Right forelimb (tissue), 1 donor: ENCODE results near the gene BCAN.

Source experiments
- DNase-seq: peaks from one replicate; pipeline ENCODE4 v3.0.0-alpha.2; 2018

Gene BCAN

DNA sequence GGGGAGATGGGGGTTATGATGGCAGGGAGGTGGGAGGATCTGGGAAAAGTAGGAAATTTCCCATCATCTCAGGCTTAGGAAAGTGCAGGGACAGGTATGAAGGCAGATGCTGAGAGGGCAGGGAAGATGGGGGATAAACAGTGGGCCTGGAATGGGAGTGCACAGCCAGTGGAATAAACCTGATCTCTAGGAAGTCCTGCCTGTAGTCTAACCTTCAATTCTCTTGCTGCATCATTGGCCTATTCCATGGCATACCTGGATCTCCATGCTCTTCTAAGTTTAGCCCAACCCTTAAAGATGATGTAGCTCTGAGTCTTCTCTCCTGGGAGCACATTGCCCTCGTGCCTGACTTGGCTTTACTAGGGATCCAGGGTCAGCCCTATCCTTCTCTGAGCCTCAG lies 2.7 kb downstream of the BCAN start:
- DNase-seq = no peak

DNA sequence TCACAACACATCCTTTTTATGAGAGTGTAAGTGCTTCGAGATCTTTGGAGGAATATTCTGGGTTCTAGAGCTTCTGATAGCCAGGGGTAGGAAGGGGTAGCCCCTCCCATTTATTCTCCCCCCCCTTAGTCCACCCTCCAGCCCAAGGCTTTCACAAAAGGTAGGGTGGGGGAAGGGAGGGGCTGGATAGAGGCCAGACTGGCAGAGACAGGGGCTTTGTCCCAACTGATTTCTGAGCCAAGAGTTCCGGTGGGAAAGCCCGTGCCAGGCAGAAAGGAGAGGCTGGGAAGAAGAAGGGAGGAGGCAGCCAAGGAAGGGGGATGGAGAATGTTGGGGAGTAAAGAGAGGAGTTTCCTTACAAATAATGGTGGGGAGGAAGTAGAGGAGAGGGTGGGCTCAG lies 3.1 kb downstream of the BCAN start:
- DNase-seq = no peak

DNA sequence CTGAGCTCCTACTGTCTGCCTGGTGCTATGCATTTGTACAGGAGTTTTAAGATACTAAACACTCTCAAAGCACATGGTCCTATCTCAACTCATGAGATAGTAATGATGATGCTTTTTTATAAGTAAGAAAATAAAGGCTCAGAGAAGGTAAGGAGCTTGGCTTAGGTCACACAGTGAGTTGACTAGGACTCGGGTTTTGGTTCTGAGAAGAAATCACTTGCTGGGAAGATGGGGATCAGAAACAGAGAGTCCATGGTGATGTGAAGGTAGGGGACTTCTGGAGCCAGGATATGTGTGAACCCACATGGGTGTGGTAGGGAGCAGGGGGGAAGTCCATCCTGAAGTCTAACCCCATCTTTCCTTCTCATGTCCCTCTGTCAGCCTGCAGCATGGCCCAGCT lies 3.7 kb downstream of the BCAN start:
- DNase-seq = no peak

DNA sequence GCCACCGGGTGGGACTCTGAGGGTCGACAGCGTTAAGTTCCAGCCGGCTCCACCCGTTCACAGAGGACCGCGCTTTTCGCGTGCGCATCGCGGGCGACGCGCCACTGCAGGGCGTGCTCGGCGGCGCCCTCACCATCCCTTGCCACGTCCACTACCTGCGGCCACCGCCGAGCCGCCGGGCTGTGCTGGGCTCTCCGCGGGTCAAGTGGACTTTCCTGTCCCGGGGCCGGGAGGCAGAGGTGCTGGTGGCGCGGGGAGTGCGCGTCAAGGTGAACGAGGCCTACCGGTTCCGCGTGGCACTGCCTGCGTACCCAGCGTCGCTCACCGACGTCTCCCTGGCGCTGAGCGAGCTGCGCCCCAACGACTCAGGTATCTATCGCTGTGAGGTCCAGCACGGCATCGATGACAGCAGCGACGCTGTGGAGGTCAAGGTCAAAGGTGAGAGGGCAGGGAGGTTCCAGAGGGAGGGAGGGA lies 4.9 kb downstream of the BCAN start:
- DNase-seq = no peak

DNA sequence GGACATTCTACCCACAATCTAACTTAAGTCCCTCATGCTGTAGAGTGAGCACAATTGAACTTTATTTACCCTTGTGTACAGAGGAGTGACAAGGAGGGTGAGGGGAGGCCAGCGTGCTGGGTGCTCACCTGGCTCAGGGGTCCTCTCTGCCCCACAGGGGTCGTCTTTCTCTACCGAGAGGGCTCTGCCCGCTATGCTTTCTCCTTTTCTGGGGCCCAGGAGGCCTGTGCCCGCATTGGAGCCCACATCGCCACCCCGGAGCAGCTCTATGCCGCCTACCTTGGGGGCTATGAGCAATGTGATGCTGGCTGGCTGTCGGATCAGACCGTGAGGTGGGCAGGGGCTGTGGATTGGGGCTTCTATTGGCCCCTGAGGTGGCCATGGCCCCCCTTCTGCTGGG lies 5.4 kb downstream of the BCAN start:
- DNase-seq = no peak

DNA sequence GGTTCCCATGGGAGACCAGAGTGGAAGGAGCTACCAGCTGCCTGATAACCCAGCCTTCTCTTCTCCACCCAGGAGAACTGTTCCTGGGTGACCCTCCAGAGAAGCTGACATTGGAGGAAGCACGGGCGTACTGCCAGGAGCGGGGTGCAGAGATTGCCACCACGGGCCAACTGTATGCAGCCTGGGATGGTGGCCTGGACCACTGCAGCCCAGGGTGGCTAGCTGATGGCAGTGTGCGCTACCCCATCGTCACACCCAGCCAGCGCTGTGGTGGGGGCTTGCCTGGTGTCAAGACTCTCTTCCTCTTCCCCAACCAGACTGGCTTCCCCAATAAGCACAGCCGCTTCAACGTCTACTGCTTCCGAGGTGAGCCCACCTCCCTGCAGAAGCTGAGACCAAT lies 6.6 kb downstream of the BCAN start:
- no peak for DNase-seq

DNA sequence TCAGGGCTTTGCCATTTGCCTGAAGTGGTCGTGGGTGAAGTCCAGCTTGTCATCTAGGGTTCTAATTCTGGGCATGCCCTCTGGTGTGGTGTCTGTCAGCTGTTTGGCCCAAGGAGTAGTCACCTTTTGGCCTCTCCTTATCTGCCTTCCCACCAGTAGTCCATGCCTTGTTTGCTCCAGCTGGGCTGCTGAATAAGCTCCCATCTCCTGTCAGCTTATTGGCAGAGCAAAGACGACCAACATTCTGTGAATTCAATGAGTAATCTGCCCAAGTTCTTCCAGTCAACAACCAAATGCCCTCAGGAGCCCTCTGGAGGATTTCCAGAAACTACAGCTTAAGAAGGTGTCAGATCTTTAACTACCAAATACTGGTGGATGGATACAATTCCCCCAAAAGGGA lies 7.0 kb downstream of the BCAN start:
- no peak for DNase-seq

DNA sequence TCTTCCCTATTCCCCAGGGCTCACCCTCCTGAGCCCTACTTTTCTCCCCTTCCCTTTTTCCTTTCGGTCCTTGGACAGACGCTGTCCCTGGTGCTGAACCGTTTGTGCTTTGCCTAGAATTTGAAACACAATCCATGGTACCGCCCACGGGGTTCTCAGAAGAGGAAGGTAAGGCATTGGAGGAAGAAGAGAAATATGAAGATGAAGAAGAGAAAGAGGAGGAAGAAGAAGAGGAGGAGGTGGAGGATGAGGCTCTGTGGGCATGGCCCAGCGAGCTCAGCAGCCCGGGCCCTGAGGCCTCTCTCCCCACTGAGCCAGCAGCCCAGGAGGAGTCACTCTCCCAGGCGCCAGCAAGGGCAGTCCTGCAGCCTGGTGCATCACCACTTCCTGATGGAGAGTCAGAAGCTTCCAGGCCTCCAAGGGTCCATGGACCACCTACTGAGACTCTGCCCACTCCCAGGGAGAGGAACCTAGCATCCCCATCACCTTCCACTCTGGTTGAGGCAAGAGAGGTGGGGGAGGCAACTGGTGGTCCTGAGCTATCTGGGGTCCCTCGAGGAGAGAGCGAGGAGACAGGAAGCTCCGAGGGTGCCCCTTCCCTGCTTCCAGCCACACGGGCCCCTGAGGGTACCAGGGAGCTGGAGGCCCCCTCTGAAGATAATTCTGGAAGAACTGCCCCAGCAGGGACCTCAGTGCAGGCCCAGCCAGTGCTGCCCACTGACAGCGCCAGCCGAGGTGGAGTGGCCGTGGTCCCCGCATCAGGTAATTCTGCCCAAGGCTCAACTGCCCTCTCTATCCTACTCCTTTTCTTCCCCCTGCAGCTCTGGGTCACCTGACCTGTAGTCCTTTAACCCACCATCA lies 10.4 kb downstream of the BCAN start:
- peak; percentile 64 for DNase-seq

DNA sequence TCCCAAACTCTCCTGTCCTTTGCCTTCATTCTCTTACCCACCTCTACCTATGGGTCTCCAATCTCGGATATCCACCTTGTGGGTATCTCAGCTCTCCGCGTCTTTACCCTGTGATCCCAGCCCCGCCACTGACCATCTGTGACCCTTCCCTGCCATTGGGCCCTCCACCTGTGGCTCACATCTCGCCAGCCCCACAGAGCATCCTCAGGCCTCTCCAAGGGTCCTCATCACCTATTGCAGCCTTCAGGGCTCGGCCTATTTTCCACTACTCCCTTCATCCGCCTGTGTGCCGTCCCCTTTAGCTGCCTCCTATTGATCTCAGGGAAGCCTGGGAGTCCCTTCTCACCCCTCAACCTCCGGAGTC lies 11.1 kb downstream of the BCAN start:
- DNase-seq = no peak

DNA sequence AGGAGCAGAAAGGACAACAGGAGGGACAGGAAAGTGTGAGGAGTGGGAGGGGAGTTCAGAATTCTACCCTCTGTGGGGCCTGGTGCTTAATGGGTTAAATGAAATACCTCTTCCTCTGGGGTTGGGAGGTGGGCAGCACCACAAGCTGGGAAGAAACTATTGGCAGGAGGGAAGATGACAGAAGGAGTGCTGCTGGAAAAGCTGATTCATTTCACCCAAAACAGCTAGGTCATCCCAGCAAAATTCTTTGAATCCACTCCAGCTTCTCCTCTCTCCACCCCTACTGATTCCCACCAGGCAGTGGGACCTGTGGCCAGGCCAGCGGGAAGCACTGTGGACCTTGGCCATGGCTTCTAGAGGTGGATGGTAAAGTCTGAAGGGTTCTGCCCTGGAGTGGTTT lies 12.8 kb downstream of the BCAN start:
- no peak for DNase-seq

DNA sequence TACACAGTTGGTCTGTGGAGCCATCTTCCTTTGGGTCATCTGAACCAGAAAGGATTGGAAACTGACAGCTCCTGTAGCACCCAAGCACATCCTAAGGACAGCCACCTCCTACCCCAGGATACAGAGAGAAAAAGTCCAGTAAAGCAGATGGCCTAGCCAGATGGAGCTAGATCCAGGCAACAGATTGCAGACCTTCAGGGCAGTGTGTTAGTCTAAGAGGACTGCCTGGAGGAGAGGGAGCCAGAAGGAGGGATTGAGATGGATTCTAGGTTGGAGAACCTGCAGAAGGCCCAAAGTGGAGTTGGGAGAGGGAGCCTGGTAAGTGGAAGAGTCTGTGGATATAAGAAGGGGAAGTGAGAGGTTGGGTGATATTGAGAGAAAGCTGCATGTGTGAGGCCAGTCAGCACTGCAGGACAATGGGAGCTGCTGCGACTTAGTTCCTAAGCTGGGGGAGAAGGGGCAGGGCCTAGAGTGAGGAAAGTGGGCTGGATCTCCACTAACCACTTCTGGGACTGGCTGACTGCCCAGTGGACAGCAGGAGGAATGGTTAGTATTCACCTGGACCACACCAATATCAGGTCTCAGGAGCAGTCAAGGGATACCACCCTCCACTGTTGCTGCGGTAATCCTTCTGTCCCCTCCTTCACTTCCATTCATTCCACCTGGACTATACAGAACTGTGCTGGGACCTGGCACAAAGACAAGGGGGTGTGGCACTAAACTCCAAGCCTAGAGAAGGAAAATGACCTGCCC lies 13.4 kb downstream of the BCAN start:
- DNase-seq = no peak

DNA sequence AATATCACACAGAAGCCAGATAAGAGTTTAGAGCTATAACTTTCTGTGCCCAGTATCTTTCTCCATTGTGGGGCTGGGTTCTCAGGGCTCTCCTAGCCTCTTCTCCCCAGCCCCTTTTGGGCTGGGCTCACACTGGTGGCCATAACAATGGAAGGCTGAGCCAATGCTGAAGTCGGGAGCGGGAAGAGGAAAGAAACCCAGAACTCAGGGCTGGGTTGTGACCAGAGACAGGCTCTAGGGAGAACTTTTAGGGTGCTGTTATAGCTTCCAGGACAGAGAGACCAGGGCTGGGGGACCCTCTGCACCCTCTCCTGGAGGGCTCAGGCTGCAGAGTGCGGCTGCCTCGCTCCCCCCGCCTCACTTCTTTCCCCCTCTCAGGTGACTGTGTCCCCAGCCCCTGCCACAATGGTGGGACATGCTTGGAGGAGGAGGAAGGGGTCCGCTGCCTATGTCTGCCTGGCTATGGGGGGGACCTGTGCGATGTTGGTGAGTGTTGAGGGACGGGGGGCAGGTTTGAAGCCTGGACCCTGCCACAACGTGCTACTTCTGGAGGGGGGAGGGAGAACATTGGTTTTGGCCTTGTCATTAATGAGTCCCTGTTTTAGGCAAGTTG lies 14.1 kb downstream of the BCAN start:
- no peak for DNase-seq

DNA sequence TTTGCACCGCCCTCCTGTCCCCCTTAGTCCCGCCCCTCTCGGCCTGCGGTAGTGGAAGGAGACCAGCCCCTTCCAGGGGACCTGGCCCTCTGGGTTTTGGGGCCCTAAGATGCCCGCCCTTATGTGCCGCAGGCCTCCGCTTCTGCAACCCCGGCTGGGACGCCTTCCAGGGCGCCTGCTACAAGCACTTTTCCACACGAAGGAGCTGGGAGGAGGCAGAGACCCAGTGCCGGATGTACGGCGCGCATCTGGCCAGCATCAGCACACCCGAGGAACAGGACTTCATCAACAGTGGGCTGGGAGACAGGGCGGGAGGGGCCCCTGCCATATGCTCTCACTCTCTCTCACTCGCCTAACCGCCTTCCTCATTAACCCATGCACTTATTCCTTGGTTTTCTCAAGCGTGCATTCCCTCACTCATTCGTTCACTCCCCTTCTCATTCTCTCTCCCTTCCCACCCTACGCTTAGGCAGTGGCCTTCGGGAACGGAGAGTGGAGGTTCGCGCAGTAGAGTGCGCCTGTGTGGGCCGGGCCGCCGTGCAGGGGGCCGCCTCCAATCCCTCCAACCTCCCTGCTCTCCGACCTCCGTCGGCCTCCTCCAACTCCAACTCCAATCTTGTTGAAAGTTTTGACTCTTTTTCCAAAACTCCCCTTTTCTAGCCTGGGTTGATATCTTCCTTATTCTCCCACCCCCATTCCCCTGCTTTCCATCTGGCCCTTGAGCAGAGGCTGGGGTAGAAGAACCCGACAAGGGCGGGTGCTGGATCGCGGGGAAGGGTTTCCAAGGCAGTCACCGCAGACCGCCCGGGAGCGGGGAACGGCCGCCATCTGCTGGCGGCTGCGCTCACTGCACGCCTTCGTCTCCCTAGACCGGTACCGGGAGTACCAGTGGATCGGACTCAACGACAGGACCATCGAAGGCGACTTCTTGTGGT lies 15.2 kb downstream of the BCAN start:
- peak; percentile 88 for DNase-seq

DNA sequence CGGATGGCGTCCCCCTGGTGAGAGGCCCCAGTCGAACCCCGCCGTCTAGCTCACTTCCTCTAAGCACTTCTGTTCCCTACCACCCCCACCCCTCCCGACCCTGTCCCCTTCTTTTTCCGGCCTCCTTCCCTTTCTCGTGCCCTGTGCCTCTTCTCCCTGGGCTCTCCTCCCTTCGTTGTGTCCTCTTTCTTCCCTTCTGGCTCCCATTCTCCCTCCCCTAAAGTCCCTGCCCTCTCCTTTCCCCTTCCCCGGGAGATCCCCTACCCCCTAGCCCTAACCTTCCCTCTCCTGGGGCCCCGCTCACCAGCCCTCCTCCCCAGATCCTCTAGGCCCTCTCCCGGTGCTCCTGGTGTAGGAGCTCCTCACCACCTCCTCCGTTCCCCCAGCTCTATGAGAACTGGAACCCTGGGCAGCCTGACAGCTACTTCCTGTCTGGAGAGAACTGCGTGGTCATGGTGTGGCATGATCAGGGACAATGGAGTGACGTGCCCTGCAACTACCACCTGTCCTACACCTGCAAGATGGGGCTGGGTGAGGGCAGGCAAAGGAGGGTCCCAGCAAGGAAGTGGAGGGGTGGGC lies 15.9 kb downstream of the BCAN start:
- DNase-seq = no peak

DNA sequence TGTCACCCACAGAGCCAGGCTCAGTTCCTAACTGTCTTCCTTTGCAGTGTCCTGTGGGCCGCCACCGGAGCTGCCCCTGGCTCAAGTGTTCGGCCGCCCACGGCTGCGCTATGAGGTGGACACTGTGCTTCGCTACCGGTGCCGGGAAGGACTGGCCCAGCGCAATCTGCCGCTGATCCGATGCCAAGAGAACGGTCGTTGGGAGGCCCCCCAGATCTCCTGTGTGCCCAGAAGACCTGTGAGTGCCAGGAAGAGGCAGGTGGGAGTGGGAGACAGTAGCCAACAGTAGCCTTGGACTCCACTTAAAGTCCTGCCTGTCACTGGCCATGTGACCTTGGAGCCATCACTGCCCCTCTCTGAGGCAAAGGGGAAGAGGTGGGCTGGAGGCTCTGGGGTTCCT lies 16.6 kb downstream of the BCAN start:
- DNase-seq = no peak

DNA sequence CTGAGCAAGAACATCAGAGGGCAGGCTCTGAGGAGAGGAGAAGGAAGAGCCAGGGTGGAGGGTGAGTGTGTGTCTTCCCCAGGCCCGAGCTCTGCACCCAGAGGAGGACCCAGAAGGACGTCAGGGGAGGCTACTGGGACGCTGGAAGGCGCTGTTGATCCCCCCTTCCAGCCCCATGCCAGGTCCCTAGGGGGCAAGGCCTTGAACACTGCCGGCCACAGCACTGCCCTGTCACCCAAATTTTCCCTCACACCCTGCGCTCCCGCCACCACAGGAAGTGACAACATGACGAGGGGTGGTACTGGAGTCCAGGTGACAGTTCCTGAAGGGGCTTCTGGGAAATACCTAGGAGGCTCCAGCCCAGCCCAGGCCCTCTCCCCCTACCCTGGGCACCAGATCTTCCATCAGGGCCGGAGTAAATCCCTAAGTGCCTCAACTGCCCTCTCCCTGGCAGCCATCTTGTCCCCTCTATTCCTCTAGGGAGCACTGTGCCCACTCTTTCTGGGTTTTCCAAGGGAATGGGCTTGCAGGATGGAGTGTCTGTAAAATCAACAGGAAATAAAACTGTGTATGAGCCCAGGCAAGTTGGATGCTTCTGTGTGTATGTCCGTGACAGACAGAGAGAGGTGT lies 17.1 kb downstream of the BCAN start:
- no peak for DNase-seq

DNA sequence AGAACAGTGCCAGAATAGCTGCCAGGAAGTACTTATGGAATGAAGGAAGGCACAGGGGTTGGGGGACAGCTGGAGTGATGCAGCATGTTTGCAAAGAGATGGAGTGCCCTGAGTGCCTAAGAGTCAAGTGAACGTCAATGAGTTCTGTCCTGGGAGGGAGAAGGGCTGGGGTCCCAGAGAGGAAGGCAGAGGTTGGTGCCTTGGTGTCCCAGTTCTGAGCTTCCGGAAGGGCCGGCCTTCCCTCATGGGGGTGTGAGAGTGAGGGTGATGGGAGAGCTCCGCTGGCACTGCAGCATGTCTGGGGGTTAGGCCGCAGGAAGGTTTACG lies 17.7 kb downstream of the BCAN start:
- no peak for DNase-seq

DNA sequence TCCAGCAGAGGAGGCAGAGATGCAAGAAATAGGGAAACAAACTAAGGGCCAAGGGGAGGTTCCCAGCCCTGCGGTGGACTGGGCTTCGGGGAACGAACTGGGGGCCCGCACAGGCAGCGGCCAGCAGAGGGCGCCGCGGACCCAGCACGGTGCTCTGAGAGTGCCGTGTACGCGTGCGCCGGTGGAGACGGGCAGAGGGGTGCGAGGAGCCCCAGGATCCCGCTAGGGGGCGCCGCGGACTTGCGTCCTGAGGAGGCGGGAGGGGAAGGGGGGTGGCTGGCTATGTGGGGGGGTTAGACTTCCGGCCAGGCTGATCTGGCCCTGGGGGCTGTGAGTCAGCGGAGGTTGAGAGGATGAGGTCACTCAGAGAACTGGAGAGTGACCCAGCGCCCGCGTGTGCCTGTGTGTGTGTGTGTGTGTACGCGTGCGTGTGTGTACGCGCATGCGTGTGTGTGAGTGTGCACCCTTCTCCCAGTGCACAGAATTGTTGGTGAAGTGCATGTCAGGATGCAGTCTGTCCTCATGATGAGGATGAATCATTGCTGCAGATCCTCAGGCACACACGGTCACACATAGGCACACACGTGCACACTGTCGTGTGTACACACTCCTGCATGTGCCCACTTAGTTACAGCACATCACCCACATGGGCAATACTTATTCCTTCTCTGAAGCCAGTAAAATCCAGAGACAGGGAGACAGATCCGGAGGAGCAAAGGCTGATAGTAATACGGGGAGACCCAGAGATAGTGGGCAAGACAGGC lies 18.3 kb downstream of the BCAN start:
- peak; percentile 99 for DNase-seq

DNA sequence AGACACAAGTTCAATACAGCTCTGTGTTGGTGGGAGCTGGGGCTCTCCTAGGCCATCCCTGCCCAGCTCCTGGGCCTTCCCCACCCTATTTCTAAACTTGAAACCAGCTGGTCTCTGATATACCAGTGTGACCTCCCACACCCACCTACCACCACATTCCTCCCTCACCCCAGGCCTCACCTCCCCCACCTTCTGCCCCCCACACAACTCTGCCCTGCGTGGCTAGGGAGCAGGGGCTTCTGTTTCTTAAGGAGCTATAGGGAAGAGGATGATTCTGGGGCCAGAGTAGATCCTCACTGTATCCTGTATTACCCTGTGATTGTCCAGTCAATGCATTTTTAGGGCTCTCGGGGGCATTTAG lies 18.8 kb downstream of the BCAN start:
- no peak for DNase-seq

DNA sequence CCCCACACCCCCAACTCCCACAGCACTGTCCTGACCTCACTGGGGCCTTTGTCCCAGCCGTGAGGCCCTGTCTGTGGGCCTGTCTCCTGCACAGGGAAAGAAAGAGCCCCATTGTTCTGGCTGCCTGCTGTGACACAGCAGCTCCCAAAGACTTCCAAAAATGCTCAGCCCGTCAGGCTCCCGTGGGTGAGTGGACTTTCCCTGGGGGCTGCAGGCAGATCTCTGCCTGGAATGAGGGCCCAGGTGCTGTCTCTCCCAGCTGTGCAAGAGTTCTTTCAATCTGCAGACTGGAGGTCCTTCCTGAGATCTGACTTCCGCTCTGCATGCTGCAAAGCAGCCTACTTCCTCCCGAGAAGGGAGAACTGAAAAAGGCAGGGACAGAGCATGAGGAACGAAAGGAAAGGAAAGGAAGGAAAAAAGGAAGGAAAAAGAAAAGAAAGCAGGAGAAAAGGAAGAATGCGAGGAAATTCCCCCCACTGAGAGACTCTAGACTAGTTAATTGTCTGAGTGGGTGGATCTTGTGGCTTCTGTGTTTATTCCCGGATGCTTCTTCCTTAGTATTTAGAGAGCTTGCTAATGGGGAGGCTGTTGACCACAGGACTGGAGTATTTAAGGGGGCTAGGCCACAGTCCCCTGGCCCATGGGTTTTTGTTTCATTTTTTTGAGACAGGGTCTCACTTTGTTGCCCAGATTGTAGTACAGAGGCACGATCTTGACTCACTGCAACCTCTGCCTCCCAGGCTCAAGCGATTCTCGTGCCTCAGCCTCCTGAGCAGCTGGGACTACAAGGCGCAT lies 20.3 kb downstream of the BCAN start:
- DNase-seq = peak; percentile 54

DNA sequence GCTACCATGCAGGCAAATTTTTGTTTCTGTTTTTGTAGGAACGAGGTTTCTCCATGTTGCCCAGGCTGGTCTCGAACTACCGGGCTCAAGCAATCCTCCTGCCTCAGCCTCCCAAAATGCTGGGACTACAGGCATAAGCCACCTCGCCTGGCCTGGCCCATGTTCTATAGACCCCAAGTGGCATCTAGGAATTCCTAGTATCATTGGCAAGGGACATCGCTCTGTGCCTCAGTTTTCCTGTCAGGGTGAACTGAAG lies 20.8 kb downstream of the BCAN start:
- DNase-seq = no peak
